CD4-positive, alpha-beta memory T cell (primary cell): ENCODE results near the gene AGAP1. TPM values are rescaled to one million over a fixed set of nuclear protein-coding genes. Genes with fewer than 3 reads are reported as not detected.

ENCODE experiments used
- CTCF ChIA-PET: fragments of 350-600 bp; sonication (Branson Sonifier 250); formaldehyde crosslinking; loops from one replicate; lab custom pipeline; 2021; ENCODE audit warnings: inconsistent platforms; ENCODE audit not compliant: partially characterized antibody; lab: Charles Lee
- POLR2A ChIA-PET: fragments of 350-600 bp; sonication (Branson Sonifier 250); formaldehyde crosslinking; loops from one replicate; lab custom pipeline; 2021; ENCODE audit not compliant: partially characterized antibody; lab: Charles Lee
- DNase-seq, 5 donors: peaks; one replicate each; pipeline versions ENCODE4 v3.0.0 to v3.0.0-alpha.2; 2020 to 2022; ENCODE audit warnings: mixed read lengths in 1 of 5
- H3K27ac ChIP-seq: one replicate; pipeline ENCODE4 v1.7.0; 2013; ENCODE audit warnings: low read depth, low read length
- H3K27me3 ChIP-seq: 2 replicates; pipeline ENCODE4 v1.7.0; 2013; ENCODE audit warnings: mild to moderate bottlenecking, low read length, moderate library complexity; ENCODE audit not compliant: insufficient read depth
- H3K36me3 ChIP-seq: 2 replicates; pipeline ENCODE4 v1.7.0; 2013; ENCODE audit warnings: mild to moderate bottlenecking, low read length, moderate library complexity; ENCODE audit not compliant: insufficient read depth
- H3K4me1 ChIP-seq: 2 replicates; pipeline ENCODE4 v1.7.0; 2013; ENCODE audit warnings: mild to moderate bottlenecking, low read length, moderate library complexity; ENCODE audit not compliant: insufficient read depth
- H3K4me3 ChIP-seq, 2 donors: one replicate each; pipeline ENCODE4 v1.7.0; 2013; ENCODE audit warnings: low read length in 2 of 2, mild to moderate bottlenecking in 1 of 2
- H3K9me3 ChIP-seq, 2 donors: one replicate each; pipeline ENCODE4 v1.7.0; 2013; ENCODE audit warnings: low read length in 2 of 2, control low read depth in 1 of 2; ENCODE audit not compliant: control insufficient read depth in 1 of 2
- H3K27ac Mint-ChIP-seq, 7 donors: one replicate each; pipeline ENCODE4 v1.8.0; 2020 to 2021; ENCODE audit warnings: mixed read lengths in 7 of 7, mild to moderate bottlenecking in 6 of 7, inconsistent platforms in 3 of 7, moderate library complexity in 3 of 7
- H3K27me3 Mint-ChIP-seq, 2 donors: one replicate each; pipeline ENCODE4 v1.8.0; 2020 to 2021; ENCODE audit warnings: mixed read lengths in 2 of 2
- H3K36me3 Mint-ChIP-seq, 2 donors: one replicate each; pipeline ENCODE4 v1.8.0; 2020 to 2021; ENCODE audit warnings: mixed read lengths in 2 of 2, inconsistent platforms in 1 of 2, mild to moderate bottlenecking in 1 of 2
- H3K4me1 Mint-ChIP-seq, 4 donors: one replicate each; pipeline ENCODE4 v1.8.0; 2020 to 2021; ENCODE audit warnings: mixed read lengths in 4 of 4, mild to moderate bottlenecking in 1 of 4
- H3K4me3 Mint-ChIP-seq, 8 donors: one replicate each; pipeline ENCODE4 v1.8.0; 2020 to 2021; ENCODE audit warnings: mixed read lengths in 8 of 8, mild to moderate bottlenecking in 7 of 8, moderate library complexity in 6 of 8, inconsistent platforms in 3 of 8
- H3K9me3 Mint-ChIP-seq, 8 donors: one replicate each; pipeline ENCODE4 v1.8.0; 2020 to 2021; ENCODE audit warnings: mixed read lengths in 8 of 8, mild to moderate bottlenecking in 5 of 8, inconsistent platforms in 3 of 8, moderate library complexity in 1 of 8
- intact Hi-C: fragments of 100-400 bp; cut with micrococcal nuclease; formaldehyde crosslinking; loops from one replicate; pipeline ENCODE4 v1.15.1; 2023
- polyA plus RNA-seq, 2 donors: library from polyadenylated mRNA; unstranded; fragments of 300-500 nt; fragmentation: Illumina TruSeq; gene quantifications; one replicate each; pipeline ENCODE4 v1.2.3, GENCODE V29; 2021
- total RNA-seq, 2 experiments: library from RNA; stranded (reverse); gene quantifications; one replicate each; pipeline ENCODE4 v1.2.3, GENCODE V29; 2021

Gene AGAP1
- total and polyA plus RNA-seq, 4 experiments from 2014 or later, result 0.24 to 2.9 (median 1.9) TPM

DNA sequence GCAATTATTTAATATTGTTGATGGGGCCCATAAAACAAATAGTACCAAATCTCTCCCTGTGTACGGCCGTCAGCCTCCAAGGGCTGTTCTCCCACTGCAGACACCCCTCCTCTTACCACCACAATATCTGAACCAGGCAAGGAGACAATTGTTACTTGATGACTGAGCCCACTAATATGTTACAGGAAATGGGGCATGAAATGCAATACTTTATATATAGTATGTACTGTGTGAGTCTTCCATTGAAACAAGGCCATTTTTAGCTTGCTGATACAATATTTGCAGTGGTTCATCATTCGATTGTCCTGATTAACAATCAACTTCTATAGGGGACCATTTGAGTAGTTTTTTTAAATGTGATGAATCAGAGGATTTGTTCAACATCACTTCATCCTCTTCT, 367.0 kb downstream of the AGAP1 start:
- Histone ChIP-seq H3K27ac (no peak overlapping the region), H3K4me3 (no peak overlapping the region), H3K4me1 (no peaks in the 10 kb centered on the region), H3K36me3 (no peaks in the 10 kb centered on the region), H3K27me3 (peaks cover 3% of the 10 kb centered on the region), H3K9me3 (no peaks in the 10 kb centered on the region)
- Mint-ChIP-seq H3K4me3 (no peak overlapping the region), H3K36me3 (no peaks in the 10 kb centered on the region), H3K27ac (no peak overlapping the region), H3K9me3 (peaks cover 0 to 1% (median 0%) of the 10 kb centered on the region in 8 donors), H3K27me3 (peaks cover under 1 to 6% of the 10 kb centered on the region in 2 donors), H3K4me1 (peaks cover 0 to 1% (median 0%) of the 10 kb centered on the region in 4 donors)
- POLR2A ChIA-PET, result no interaction called here
- intact Hi-C loops, result no loop called here
- DNase-seq, result no peak
- CTCF ChIA-PET, result no interaction called here

DNA sequence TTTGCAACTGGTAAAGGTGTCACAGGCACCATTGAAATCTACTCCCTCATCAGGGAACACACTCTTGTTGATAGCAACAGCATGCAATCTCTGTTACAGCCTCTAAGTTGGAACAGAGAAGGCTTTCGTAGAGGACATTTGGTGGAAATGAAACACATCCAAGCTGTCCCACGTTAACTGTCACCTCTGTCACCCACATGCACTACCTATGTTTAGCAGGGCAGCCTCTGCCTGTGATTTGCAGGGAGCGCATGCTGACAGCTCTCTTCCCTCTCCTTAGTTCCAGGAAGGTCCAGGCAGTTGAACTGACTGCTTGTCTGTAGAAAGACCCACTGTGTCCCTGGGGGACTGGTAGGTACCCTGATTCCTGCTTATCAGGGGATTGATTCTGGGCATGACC, 367.5 kb downstream of the AGAP1 start:
- no peak for DNase-seq
- H3K9me3 Mint-ChIP-seq, result peaks cover 0 to 1% (median 0%) of the 10 kb centered on the region in 8 donors
- CTCF ChIA-PET, result no interaction called here
- H3K36me3 Mint-ChIP-seq, result no peaks in the 10 kb centered on the region
- H3K27me3 Mint-ChIP-seq, result peaks cover 4 to 9% of the 10 kb centered on the region in 2 donors
- H3K4me3 Mint-ChIP-seq, result no peak overlapping the region
- Histone ChIP-seq H3K27ac (no peak overlapping the region), H3K4me1 (no peaks in the 10 kb centered on the region), H3K4me3 (no peak overlapping the region), H3K27me3 (peaks cover 3% of the 10 kb centered on the region), H3K9me3 (no peaks in the 10 kb centered on the region), H3K36me3 (no peaks in the 10 kb centered on the region)
- no peak overlapping the region for H3K27ac Mint-ChIP-seq
- H3K4me1 Mint-ChIP-seq, result peaks cover 0 to 1% (median 0%) of the 10 kb centered on the region in 4 donors
- intact Hi-C loops, result no loop called here
- POLR2A ChIA-PET, result no interaction called here

DNA sequence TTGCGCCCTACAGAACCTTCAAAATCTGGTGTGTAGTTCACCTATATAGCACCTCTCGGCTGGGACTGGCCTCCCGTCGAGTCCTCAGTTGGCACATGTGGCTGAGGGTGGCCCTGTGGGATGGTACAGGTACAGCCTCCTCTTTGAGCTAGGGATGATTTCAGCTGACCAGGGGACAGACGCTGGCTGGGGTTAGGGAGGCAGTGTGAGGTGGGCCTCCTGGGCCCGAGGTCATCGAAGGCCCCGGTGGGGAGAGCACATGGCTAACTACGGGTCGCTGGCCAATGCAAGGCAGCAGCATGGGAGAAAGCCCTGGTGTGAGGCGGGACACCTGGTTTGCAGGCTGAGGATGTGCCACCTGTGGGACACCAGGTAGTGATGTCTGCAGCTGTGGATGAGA, 369.6 kb downstream of the AGAP1 start:
- H3K4me1 Mint-ChIP-seq, result peaks cover 0 to 1% (median 0%) of the 10 kb centered on the region in 4 donors
- POLR2A ChIA-PET, result no interaction called here
- peaks cover 4 to 9% of the 10 kb centered on the region in 2 donors for H3K27me3 Mint-ChIP-seq
- CTCF ChIA-PET, result interaction anchor here (1.5 kb wide), 1 partner anchor 9 kb away, joined by 3 read pairs; no protein-coding TSS in a partner anchor
- no peak overlapping the region for H3K4me3 Mint-ChIP-seq
- intact Hi-C loops, result no loop called here
- H3K9me3 Mint-ChIP-seq, result peaks cover 0 to 1% (median 0%) of the 10 kb centered on the region in 8 donors
- no peaks in the 10 kb centered on the region for H3K9me3 ChIP-seq
- H3K27me3 ChIP-seq, result peaks cover 3% of the 10 kb centered on the region
- DNase-seq, result no peak
- H3K27ac ChIP-seq, result no peak overlapping the region
- no peaks in the 10 kb centered on the region for H3K36me3 ChIP-seq
- H3K27ac Mint-ChIP-seq, result no peak overlapping the region
- H3K36me3 Mint-ChIP-seq, result no peaks in the 10 kb centered on the region
- H3K4me1 ChIP-seq, result no peaks in the 10 kb centered on the region
- H3K4me3 ChIP-seq, result no peak overlapping the region

DNA sequence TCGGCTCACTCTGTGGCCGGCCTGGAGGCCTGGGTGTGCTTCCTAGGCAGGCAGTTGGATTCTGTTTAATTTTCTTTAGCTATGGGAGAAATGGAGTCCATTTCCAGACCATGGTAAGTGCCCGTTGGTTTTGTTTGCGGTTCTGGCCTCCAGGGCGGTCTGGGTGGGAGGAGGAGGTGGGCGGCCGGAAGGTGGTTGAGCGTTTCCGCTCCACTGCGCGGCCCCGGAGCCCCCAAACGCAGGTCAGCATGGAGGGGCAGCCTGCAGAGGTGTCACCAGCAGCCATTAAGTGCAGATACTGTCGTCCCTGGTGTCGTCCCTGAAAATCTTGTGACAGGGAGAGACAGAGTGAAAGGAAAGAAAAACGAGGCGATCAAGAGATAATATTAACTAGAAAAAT, 370.5 kb downstream of the AGAP1 start:
- Mint-ChIP-seq H3K27ac (no peak overlapping the region), H3K27me3 (peaks cover 4 to 9% of the 10 kb centered on the region in 2 donors)
- CTCF ChIA-PET, result no interaction called here

DNA sequence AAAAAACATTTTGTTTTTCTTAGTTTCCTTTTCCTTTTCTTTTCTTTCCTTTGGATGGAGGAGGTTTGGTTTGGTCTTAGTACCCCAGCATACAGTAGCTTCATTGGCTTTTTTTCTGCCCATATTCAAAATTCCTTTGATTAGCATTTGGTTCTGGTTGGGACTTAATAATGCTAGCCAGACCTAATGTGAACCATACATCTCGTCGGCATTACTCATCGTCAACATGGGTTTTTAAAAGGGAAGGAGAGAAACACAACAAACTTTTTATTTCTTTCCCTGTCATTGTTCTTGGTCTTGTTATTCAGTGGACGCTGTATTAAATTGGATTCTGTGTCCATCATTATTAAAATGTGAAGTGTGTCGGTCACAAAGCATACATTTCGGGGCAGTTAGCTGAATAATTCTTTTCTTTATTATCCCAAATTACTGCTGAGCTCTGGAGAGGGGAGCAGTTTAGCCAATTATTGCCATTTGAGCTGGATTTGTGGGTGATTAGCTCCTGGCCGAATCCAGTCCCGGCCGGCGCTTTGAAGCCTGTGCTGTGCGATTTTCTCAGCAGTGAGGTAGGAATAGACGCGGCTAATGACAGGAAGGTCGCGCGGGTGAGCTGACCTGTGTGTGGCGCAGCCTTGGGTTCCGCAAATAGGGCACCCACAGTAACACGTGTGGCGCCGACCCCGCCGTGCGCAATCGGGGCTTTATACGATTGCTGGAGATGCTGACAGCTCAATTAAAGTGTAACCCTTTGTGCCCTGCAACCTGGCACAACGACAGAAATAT, 371.1 kb downstream of the AGAP1 start:
- Histone ChIP-seq H3K27ac (no peak overlapping the region), H3K4me3 (no peak overlapping the region), H3K36me3 (no peaks in the 10 kb centered on the region), H3K27me3 (peaks cover 3% of the 10 kb centered on the region), H3K4me1 (no peaks in the 10 kb centered on the region), H3K9me3 (no peaks in the 10 kb centered on the region)
- DNase-seq, result no peak
- H3K9me3 Mint-ChIP-seq, result peaks cover 0 to 5% (median 0%) of the 10 kb centered on the region in 8 donors
- no peak overlapping the region for H3K27ac Mint-ChIP-seq
- H3K27me3 Mint-ChIP-seq, result peaks cover 6 to 9% of the 10 kb centered on the region in 2 donors
- ChIA-PET POLR2A (no interaction called here), CTCF (no interaction called here)
- no peaks in the 10 kb centered on the region for H3K36me3 Mint-ChIP-seq
- no peak overlapping the region for H3K4me3 Mint-ChIP-seq
- intact Hi-C loops, result no loop called here
- H3K4me1 Mint-ChIP-seq, result peaks cover 0 to 1% (median 0%) of the 10 kb centered on the region in 4 donors

More for the DNA sequence above, 370.5 kb downstream of the AGAP1 start:
- Mint-ChIP-seq H3K4me1 (peaks cover 0 to 1% (median 0%) of the 10 kb centered on the region in 4 donors), H3K4me3 (no peak overlapping the region), H3K36me3 (no peaks in the 10 kb centered on the region), H3K9me3 (peaks cover 0 to 3% (median 0%) of the 10 kb centered on the region in 8 donors)
- intact Hi-C loops, result no loop called here
- peaks cover 3% of the 10 kb centered on the region for H3K27me3 ChIP-seq
- no peaks in the 10 kb centered on the region for H3K36me3 ChIP-seq
- H3K4me1 ChIP-seq, result no peaks in the 10 kb centered on the region
- H3K9me3 ChIP-seq, result no peaks in the 10 kb centered on the region
- H3K4me3 ChIP-seq, result no peak overlapping the region
- no peak for DNase-seq
- POLR2A ChIA-PET, result no interaction called here
- no peak overlapping the region for H3K27ac ChIP-seq

DNA sequence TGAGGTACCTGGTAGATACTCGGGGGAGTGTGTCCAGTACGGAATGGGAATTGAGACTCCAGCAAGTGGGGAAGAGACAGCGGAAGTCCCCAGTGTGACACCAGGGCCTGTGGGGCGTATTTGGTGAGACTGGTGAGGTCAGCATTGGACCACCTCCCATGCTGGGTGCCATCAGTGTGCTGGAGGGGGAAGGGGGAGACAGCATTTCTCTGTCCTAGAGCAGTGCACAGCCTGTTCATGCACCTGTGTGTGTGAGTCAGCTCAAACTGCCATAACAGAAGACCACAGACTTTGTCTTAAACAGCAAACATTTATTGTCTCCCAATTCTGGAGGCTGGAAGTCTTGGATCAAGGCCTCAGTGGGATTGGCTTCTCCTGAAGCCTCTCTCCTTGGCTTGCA, 372.5 kb downstream of the AGAP1 start:
- no peaks in the 10 kb centered on the region for H3K4me1 ChIP-seq
- Mint-ChIP-seq H3K27ac (no peak overlapping the region), H3K36me3 (no peaks in the 10 kb centered on the region), H3K27me3 (peaks cover 6 to 9% of the 10 kb centered on the region in 2 donors), H3K9me3 (peaks cover 0 to 8% (median 3%) of the 10 kb centered on the region in 8 donors), H3K4me3 (no peak overlapping the region), H3K4me1 (peaks cover 0 to 1% (median 0%) of the 10 kb centered on the region in 4 donors)
- ChIA-PET CTCF (no interaction called here), POLR2A (no interaction called here)
- no peak overlapping the region for H3K4me3 ChIP-seq
- no peak overlapping the region for H3K27ac ChIP-seq
- H3K27me3 ChIP-seq, result no peaks in the 10 kb centered on the region
- no peaks in the 10 kb centered on the region for H3K9me3 ChIP-seq
- no peaks in the 10 kb centered on the region for H3K36me3 ChIP-seq
- intact Hi-C loops, result no loop called here
- no peak for DNase-seq

DNA sequence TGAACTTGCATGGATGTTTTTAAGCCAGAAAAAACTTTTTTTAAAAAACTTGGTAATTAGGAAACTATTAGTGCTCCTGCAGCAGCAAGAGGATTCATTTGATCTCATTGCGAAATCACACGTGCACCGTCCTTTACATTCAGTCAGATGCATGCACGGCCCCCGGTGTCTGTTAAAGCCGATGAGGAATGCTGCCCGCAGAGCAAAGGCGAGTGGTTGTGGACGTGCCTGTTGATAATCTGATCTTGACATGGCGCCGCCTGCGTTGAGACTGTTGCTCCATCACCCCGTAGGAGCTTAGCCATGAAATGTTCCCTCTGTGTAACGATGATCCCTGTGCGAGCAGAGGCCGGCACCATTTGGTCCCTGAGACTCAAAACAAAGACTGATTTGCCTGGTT, 374.4 kb downstream of the AGAP1 start:
- Histone ChIP-seq H3K4me1 (no peaks in the 10 kb centered on the region), H3K9me3 (no peaks in the 10 kb centered on the region), H3K27me3 (no peaks in the 10 kb centered on the region), H3K4me3 (no peak overlapping the region), H3K36me3 (no peaks in the 10 kb centered on the region), H3K27ac (no peak overlapping the region)
- peaks cover 0 to 1% (median 0%) of the 10 kb centered on the region in 4 donors for H3K4me1 Mint-ChIP-seq
- ChIA-PET POLR2A (no interaction called here), CTCF (no interaction called here)
- no peak overlapping the region for H3K27ac Mint-ChIP-seq
- intact Hi-C loops, result no loop called here
- DNase-seq, result no peak
- no peaks in the 10 kb centered on the region for H3K36me3 Mint-ChIP-seq
- H3K27me3 Mint-ChIP-seq, result peaks cover 6 to 9% of the 10 kb centered on the region in 2 donors
- peaks cover 0 to 8% (median 4%) of the 10 kb centered on the region in 8 donors for H3K9me3 Mint-ChIP-seq
- no peak overlapping the region for H3K4me3 Mint-ChIP-seq
